Activated CD8-positive, alpha-beta T cell treated with anti-CD3 and anti-CD28 coated beads, Interleukin-2, amount 10 ng/mL, durations not matched to agents 7 days and 5 days (primary cell): ENCODE data around the gene SERPINA5. TPM values are rescaled to one million over a fixed set of nuclear protein-coding genes. Genes with fewer than 3 reads are reported as not detected.

Source experiments
- ATAC-seq: fragments of 150-1000 bp; cut with Tn5 transposase; one replicate; pipeline ENCODE4 v1.10.0; 2021; ENCODE audit warnings: moderate library complexity
- CTCF ChIA-PET: fragments of 350-600 bp; sonication (Branson Sonifier 250); formaldehyde crosslinking; loops from one replicate; lab custom pipeline; 2021; ENCODE audit warnings: antibody characterized with exemption; lab: Charles Lee
- POLR2A ChIA-PET: fragments of 350-600 bp; sonication (Branson Sonifier 250); formaldehyde crosslinking; loops from one replicate; lab custom pipeline; 2021; ENCODE audit warnings: antibody characterized with exemption; lab: Charles Lee
- DNase-seq: peaks from one replicate; pipeline ENCODE4 v3.0.0-alpha.2; 2020
- H3K27ac Mint-ChIP-seq: one replicate; pipeline ENCODE4 v1.8.0; 2021; ENCODE audit warnings: mild to moderate bottlenecking, mixed read lengths
- H3K27me3 Mint-ChIP-seq: one replicate; pipeline ENCODE4 v1.8.0; 2021; ENCODE audit warnings: low read depth, mixed read lengths
- H3K36me3 Mint-ChIP-seq: one replicate; pipeline ENCODE4 v1.8.0; 2021; ENCODE audit warnings: low read depth, mixed read lengths
- H3K4me1 Mint-ChIP-seq: one replicate; pipeline ENCODE4 v1.8.0; 2021; ENCODE audit warnings: low read depth, mixed read lengths
- H3K4me3 Mint-ChIP-seq: one replicate; pipeline ENCODE4 v1.8.0; 2021; ENCODE audit warnings: mild to moderate bottlenecking, mixed read lengths
- H3K9me3 Mint-ChIP-seq: one replicate; pipeline ENCODE4 v1.8.0; 2022; ENCODE audit warnings: mixed read lengths; ENCODE audit not compliant: insufficient read depth
- total RNA-seq, 2 experiments: library from RNA; stranded (reverse); gene quantifications; one replicate each; pipeline ENCODE4 v1.2.3, GENCODE V29; 2021

Gene SERPINA5
- total RNA-seq, 2 experiments from 2014 or later = not detected

DNA sequence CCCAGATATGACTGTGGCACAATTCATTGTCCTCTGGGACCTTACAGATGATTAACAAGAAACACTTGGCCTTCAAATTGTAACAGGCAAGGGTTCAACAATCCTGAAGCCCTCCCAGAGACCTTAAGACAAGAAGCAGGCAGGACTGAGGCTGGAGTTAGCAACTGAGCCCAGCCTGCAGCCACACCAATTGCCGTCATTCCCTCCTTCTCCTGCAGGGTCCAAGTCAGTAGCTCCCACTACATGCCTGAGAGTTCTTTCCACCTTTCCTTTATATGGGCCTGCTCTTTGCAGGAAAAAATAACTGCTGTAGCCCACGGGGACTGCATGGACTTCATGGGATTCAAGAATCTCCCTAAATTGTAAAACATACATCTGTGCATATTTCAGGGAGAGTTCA is 22.4 kb upstream of the SERPINA5 start:
- no peaks in the 10 kb centered on the region for H3K4me1 Mint-ChIP-seq
- no peak overlapping the region for H3K4me3 Mint-ChIP-seq
- H3K27ac Mint-ChIP-seq = no peak overlapping the region
- POLR2A ChIA-PET = no interaction called here
- H3K36me3 Mint-ChIP-seq = no peaks in the 10 kb centered on the region
- no peaks in the 10 kb centered on the region for H3K9me3 Mint-ChIP-seq
- CTCF ChIA-PET = no interaction called here
- no peak for ATAC-seq
- no peaks in the 10 kb centered on the region for H3K27me3 Mint-ChIP-seq
- DNase-seq = no peak

DNA sequence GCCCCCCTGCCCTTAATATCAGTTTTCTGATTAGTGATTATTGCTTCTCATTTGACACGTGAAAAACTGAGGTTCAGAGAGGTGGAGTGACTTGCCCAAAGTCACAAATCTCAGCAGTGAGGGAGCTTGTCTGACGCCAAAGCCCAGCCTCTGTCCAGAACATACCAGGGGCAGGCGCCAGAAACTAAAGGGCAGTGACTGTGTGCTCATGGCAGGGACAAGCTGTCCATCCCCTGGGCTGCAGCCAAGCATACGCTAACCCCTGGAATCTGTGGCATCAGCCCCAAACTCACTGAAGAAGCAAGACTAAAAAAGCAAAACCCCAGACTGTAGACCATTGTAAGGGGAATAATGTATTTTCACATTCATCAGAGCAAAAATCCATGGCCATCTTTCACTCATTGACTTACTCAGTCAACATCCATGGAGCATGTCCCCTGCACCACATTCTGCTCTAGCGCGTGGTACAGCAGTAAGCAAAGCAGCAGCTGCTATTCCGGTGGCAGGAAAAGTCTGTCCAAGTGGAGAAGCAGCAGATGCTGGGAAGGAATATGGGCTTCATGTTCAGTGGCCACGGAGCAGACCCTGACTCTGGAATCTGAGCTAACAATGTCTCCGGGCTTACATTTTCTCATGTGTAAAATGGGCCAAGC is 21.5 kb upstream of the SERPINA5 start:
- H3K4me3 Mint-ChIP-seq = no peak overlapping the region
- no peaks in the 10 kb centered on the region for H3K36me3 Mint-ChIP-seq
- no peak for DNase-seq
- ChIA-PET CTCF (no interaction called here), POLR2A (no interaction called here)
- no peak for ATAC-seq
- no peaks in the 10 kb centered on the region for H3K27me3 Mint-ChIP-seq
- H3K4me1 Mint-ChIP-seq = no peaks in the 10 kb centered on the region
- no peak overlapping the region for H3K27ac Mint-ChIP-seq
- no peaks in the 10 kb centered on the region for H3K9me3 Mint-ChIP-seq

DNA sequence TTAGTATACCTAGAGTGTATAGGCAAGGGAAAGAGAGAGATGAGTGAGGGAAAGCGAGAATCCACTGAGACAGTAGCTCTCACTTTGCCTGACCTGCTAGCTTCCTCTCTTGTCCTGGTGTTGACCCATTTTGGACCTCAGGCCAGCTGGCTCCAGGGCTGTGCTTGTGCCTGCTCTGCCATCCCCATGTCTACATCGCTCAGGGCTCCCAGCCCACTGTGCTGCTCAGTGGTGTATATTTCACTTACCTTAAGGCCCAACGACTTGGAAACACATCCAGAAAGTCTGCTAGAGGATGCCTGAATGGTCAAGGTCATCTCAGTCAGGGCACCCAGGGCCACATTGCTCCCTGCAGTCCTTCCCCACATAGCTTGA is 20.9 kb upstream of the SERPINA5 start:
- Mint-ChIP-seq H3K27me3 (no peaks in the 10 kb centered on the region), H3K4me1 (no peaks in the 10 kb centered on the region), H3K9me3 (no peaks in the 10 kb centered on the region), H3K4me3 (no peak overlapping the region), H3K36me3 (no peaks in the 10 kb centered on the region), H3K27ac (no peak overlapping the region)
- DNase-seq (no peak), ATAC-seq (no peak)
- CTCF ChIA-PET = no interaction called here
- POLR2A ChIA-PET = no interaction called here

DNA sequence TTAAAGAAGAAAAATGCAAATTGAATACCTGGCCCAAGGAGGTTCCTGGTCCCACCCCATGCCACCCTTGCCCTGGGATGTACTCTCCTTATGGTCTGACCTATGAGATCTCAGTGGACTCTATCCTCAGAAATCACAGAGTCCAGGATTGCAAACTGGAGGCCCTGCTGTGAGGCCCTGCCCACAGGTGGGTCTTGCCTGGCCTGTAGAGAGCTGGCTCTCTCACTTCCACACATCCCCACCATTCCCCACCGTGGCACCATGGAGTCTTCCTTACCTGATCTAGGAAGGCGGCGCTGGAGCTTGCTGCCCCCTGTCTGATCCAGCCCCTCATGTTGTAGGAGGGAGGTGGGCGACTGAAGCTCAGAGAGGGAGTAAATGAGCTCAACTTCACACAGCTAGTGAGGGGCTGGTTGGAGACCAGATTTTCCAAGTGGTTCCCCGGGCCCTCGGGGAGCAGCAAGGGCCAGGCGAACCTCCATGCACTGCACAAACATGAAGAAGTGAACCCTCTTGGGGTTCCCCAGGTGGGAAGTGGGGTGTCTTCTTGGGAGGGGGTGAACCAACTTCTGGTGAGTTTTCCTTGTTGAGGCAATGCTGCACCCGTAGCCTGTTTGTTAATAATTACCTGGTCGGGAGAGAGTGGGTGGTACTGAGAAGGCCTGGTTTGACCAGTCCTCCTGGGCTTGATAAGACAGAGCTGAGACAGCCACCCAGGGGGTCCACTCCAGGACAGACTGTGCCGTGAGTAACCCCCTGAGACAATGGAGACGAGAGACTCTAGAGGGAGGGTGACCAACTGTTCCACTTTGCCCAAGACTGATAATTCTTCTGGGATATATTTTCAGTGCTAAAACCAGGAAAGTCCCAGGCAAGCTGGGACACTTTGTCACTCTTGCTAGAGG is 20.2 kb upstream of the SERPINA5 start, which contains the start of gene SERPINA4:
Gene SERPINA4, plus strand, starts transcription at position 692 of the 905 bp plus-strand sequence. CDS start 2,041 bp downstream, outside the sequence.
- ChIA-PET CTCF (no interaction called here), POLR2A (no interaction called here)
- Mint-ChIP-seq H3K9me3 (no peaks in the 10 kb centered on the region), H3K4me1 (no peaks in the 10 kb centered on the region), H3K36me3 (no peaks in the 10 kb centered on the region), H3K27me3 (no peaks in the 10 kb centered on the region), H3K27ac (no peak within 1 kb of the TSS), H3K4me3 (no peak within 1 kb of the TSS)
- ATAC-seq = no peak
- no peak for DNase-seq

DNA sequence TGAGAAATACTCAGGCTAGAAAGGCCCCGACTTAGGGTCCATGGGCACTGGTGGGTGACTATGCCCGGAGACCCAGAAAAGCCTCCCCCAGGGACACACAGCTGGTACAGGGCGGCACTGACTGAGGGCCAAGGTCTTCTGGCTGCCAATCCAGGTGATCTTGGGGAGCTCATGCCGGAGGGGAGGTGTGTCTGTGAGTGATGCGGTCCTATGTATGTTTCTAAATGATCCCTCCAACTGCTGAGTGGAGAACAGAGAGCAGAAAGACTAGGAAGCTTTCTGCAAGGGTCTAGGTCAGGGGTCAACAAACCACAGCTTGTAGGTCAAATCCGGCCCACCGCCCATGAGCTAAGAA is 19.6 kb upstream of the SERPINA5 start:
- Mint-ChIP-seq H3K27me3 (no peaks in the 10 kb centered on the region), H3K36me3 (no peaks in the 10 kb centered on the region), H3K9me3 (no peaks in the 10 kb centered on the region), H3K27ac (no peak overlapping the region), H3K4me3 (no peak overlapping the region), H3K4me1 (no peaks in the 10 kb centered on the region)
- DNase-seq (no peak), ATAC-seq (no peak)
- ChIA-PET POLR2A (no interaction called here), CTCF (no interaction called here)

DNA sequence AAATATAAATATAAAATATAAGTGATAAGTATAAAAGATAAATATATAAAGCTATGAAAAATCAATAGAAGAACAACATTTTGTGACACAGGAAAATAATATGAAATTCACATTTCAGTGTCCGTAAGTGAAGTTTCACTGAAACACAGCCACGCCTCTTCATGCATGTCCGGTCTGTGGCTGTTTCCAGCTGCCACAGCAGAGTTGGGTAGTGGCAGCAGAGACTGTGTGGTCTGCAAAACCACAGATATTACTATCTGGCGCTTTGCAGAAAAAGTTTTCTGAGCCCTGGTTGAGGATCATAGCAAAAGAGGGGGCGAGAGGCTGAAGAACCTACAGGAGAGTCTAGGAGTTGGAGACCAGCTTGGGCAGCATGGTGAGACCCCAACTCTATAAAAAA is 19.2 kb upstream of the SERPINA5 start:
- H3K27ac Mint-ChIP-seq = no peak overlapping the region
- CTCF ChIA-PET = no interaction called here

DNA sequence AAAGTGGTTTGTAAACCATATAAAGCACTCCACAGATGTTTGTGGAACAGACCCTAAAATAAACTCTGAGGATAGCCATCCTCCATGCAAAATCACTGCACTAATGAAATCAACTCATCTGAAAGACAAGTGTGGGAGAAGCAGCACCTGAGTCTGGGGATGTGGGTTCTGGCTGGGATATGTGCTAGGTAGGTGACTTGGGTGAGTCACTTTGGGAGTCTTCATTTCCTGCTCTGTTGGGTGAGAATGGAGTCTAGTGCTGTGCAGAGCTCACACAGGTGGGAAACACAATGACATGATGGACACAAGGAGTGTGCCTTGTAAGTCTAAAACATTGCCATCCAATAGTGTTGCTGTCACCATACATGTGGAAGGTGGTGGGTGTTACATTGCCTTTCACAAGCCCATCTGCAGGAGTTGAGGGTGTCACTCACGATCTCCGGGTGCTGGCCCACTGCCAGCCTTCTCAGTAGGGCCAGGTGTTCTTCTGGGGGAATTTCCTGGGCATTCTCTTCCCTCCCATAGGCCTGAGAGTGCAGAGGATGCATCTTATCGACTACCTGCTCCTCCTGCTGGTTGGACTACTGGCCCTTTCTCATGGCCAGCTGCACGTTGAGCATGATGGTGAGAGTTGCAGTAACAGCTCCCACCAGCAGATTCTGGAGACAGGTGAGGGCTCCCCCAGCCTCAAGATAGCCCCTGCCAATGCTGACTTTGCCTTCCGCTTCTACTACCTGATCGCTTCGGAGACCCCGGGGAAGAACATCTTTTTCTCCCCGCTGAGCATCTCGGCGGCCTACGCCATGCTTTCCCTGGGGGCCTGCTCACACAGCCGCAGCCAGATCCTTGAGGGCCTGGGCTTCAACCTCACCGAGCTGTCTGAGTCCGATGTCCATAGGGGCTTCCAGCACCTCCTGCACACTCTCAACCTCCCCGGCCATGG is 18.0 kb upstream of the SERPINA5 start:
- no peak overlapping the region for H3K4me3 Mint-ChIP-seq
- H3K27ac Mint-ChIP-seq = no peak overlapping the region
- DNase-seq (no peak), ATAC-seq (no peak)
- POLR2A ChIA-PET = no interaction called here
- H3K4me1 Mint-ChIP-seq = no peaks in the 10 kb centered on the region
- no peaks in the 10 kb centered on the region for H3K27me3 Mint-ChIP-seq
- CTCF ChIA-PET = no interaction called here
- H3K36me3 Mint-ChIP-seq = no peaks in the 10 kb centered on the region
- H3K9me3 Mint-ChIP-seq = no peaks in the 10 kb centered on the region

More for the DNA sequence above, 19.2 kb upstream of the SERPINA5 start:
- POLR2A ChIA-PET = no interaction called here
- Mint-ChIP-seq H3K9me3 (no peaks in the 10 kb centered on the region), H3K4me1 (no peaks in the 10 kb centered on the region), H3K27me3 (no peaks in the 10 kb centered on the region), H3K4me3 (no peak overlapping the region), H3K36me3 (no peaks in the 10 kb centered on the region)
- no peak for ATAC-seq
- no peak for DNase-seq

DNA sequence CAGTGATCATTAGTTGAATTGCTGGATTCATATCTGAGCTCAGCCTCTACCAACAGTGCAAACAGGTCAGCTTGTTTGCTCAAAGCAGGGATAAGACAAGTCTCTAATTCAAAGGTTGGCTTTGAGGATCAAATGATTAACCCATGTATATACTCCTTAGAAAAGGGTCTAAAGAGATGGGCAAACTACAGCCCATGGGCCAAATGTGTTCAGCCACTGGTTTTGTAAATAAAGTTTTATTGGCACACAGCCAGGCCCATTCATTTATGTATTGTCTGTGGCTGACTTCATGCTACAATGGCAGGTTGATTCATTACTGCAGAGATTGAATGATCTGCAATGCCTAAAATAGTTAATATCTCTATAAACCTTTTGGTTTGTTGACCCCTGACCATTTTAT is 16.8 kb upstream of the SERPINA5 start:
- Mint-ChIP-seq H3K4me3 (no peak overlapping the region), H3K4me1 (no peaks in the 10 kb centered on the region), H3K9me3 (no peaks in the 10 kb centered on the region), H3K27ac (no peak overlapping the region), H3K27me3 (no peaks in the 10 kb centered on the region), H3K36me3 (no peaks in the 10 kb centered on the region)
- POLR2A ChIA-PET = no interaction called here
- DNase-seq (no peak), ATAC-seq (no peak)
- CTCF ChIA-PET = interaction anchor here (0.9 kb wide), 1 partner anchor 16 kb away, joined by 4 read pairs; no protein-coding TSS in a partner anchor

DNA sequence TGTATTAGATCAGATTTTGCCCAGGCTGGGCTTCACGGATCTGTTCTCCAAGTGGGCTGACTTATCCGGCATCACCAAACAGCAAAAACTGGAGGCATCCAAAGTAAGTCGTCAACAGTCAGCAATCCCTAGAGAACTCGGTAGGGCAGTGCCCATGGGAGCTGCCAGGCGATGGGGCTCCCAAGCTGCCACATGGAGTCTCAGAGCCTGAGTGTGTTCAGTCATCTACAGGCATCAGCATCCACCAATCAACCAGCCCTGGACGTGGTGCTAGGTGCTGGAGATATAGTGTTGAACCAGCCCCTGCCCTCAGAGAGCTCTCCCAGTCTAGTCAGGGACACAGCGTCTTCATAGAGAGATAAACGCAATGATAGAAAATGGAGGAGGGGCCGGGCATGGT is 13.0 kb upstream of the SERPINA5 start:
- H3K4me3 Mint-ChIP-seq = no peak overlapping the region
- ChIA-PET POLR2A (interaction anchor here (0.6 kb wide), 1 partner anchor 53 kb away, joined by 3 read pairs; no protein-coding TSS in a partner anchor), CTCF (no interaction called here)
- no peaks in the 10 kb centered on the region for H3K4me1 Mint-ChIP-seq
- no peak overlapping the region for H3K27ac Mint-ChIP-seq
- ATAC-seq (no peak), DNase-seq (no peak)
- no peaks in the 10 kb centered on the region for H3K27me3 Mint-ChIP-seq
- H3K36me3 Mint-ChIP-seq = no peaks in the 10 kb centered on the region
- no peaks in the 10 kb centered on the region for H3K9me3 Mint-ChIP-seq

DNA sequence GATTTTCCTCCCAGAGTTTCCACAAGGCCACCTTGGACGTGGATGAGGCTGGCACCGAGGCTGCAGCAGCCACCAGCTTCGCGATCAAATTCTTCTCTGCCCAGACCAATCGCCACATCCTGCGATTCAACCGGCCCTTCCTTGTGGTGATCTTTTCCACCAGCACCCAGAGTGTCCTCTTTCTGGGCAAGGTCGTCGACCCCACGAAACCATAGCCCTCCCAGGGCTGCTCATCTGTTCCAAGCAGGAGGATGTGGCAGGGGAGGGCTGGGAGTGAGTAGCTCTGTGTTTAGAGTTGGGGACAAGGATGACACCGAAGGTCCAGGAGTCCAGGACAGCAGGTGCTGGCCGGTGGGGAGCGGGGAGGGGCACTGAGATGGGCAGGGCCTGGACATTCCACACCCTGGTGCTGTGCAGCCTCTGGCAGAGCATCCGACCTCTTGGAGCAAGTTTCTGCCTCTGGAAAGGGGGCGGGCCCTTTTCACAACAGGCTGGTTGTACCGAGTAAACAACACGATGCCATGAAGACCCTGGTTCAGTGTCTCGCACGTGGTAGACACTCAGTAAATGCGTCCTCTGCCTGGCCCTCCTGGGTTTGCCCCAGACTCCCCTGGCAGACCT is 11.7 kb upstream of the SERPINA5 start:
- no peak for ATAC-seq
- no peaks in the 10 kb centered on the region for H3K9me3 Mint-ChIP-seq
- DNase-seq = no peak
- ChIA-PET CTCF (no interaction called here), POLR2A (no interaction called here)
- no peaks in the 10 kb centered on the region for H3K4me1 Mint-ChIP-seq
- no peaks in the 10 kb centered on the region for H3K36me3 Mint-ChIP-seq
- H3K27me3 Mint-ChIP-seq = no peaks in the 10 kb centered on the region
- H3K27ac Mint-ChIP-seq = no peak overlapping the region
- no peak overlapping the region for H3K4me3 Mint-ChIP-seq

DNA sequence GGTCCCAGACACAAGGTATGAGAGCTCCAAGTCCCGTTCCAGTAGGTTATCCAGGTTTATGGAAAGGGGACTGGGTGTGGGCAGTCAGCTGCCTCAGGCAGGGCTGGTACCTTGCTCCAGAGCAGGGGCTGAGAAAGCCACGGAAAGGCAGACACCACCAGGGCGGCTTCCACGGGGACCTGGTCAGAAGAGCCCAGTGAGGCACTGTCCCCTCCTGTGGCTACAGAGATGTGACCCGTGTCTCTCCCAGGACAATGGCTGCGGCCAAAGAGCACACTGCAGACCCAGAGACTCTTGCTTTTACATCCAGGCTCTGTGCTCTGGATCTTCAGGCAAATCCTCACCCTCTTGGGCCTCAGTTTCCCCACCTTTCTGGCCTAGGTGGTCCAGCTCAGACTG is 11.2 kb upstream of the SERPINA5 start:
- DNase-seq (no peak), ATAC-seq (no peak)
- ChIA-PET CTCF (no interaction called here), POLR2A (no interaction called here)
- no peak overlapping the region for H3K27ac Mint-ChIP-seq
- H3K9me3 Mint-ChIP-seq = no peaks in the 10 kb centered on the region
- H3K4me3 Mint-ChIP-seq = no peak overlapping the region
- H3K4me1 Mint-ChIP-seq = no peaks in the 10 kb centered on the region
- H3K36me3 Mint-ChIP-seq = no peaks in the 10 kb centered on the region
- H3K27me3 Mint-ChIP-seq = no peaks in the 10 kb centered on the region
